Osteoblast (primary cell): ENCODE measurements around the gene DDX49. TPM values are rescaled to one million over a fixed set of nuclear protein-coding genes. Genes with fewer than 3 reads are reported as not detected.

ENCODE experiments used
- DNase-seq: peaks from one replicate; pipeline ENCODE4 v3.0.0; 2011; ENCODE audit warnings: low spot score, mixed read lengths; ENCODE audit not compliant: insufficient read length; ENCODE audit errors: missing footprints
- H2AFZ ChIP-seq: 2 replicates; pipeline ENCODE4 v1.6.0; 2011; ENCODE audit warnings: mild to moderate bottlenecking, low read length
- H3K27ac ChIP-seq: 2 replicates; pipeline ENCODE4 v1.5.1; 2011; ENCODE audit warnings: mild to moderate bottlenecking, low read depth, low read length, moderate library complexity
- H3K27me3 ChIP-seq: 2 replicates; pipeline ENCODE4 v1.6.0; 2012; ENCODE audit warnings: mild to moderate bottlenecking, control low read depth, inconsistent platforms, low read length, moderate library complexity; ENCODE audit not compliant: insufficient read depth
- H3K36me3 ChIP-seq: 2 replicates; pipeline ENCODE4 v1.5.1; 2011; ENCODE audit warnings: mild to moderate bottlenecking, low read length, control low read depth, moderate library complexity; ENCODE audit not compliant: insufficient read depth
- H3K4me1 ChIP-seq: 2 replicates; pipeline ENCODE4 v1.5.1; 2011; ENCODE audit warnings: mild to moderate bottlenecking, low read length, control low read depth, moderate library complexity; ENCODE audit not compliant: insufficient read depth
- H3K4me2 ChIP-seq: 2 replicates; pipeline ENCODE4 v1.6.0; 2011; ENCODE audit warnings: mild to moderate bottlenecking, low read length; ENCODE audit not compliant: insufficient read depth
- H3K4me3 ChIP-seq: fragments of 200-600 bp; sonication (generic); 3 replicates; pipeline ENCODE4 v1.5.1; 2012; ENCODE audit warnings: mild to moderate bottlenecking, low read length, inconsistent platforms; ENCODE audit not compliant: insufficient read depth
- H3K79me2 ChIP-seq: 2 replicates; pipeline ENCODE4 v1.6.0; 2012; ENCODE audit warnings: mild to moderate bottlenecking, low read length, control low read depth, inconsistent platforms; ENCODE audit not compliant: insufficient read depth
- H3K9me3 ChIP-seq: 2 replicates; pipeline ENCODE4 v1.5.1; 2011; ENCODE audit warnings: low read depth, low read length, control low read depth
- H4K20me1 ChIP-seq: 2 replicates; pipeline ENCODE4 v1.6.0; 2012; ENCODE audit warnings: mild to moderate bottlenecking, low read length, control low read depth; ENCODE audit not compliant: insufficient read depth
- CTCF ChIP-seq: IDR thresholded peaks from 2 replicates; pipeline ENCODE4 v1.5.1; 2011; ENCODE audit warnings: mild to moderate bottlenecking, low read depth, low read length, moderate library complexity; ENCODE audit errors: extremely low read depth
- total RNA-seq: library from RNA; depleted of rRNA; stranded (reverse); fragments of >200 nt; gene quantifications from 2 replicates; pipeline ENCODE4 v1.2.3, GENCODE V29; 2012

The DDX49 gene
- total RNA-seq, 1 donor = 46.7 TPM

GRCh38 chr19:18955042-18955441 is 35.5 kb downstream of the DDX49 start:
- Histone ChIP-seq H3K4me2 (no peak overlapping the region), H3K4me1 (peaks cover 6% of the 10 kb centered on the region), H3K9me3 (no peaks in the 10 kb centered on the region), H3K27ac (no peak overlapping the region), H4K20me1 (peaks cover 3% of the 10 kb centered on the region), H3K36me3 (no peaks in the 10 kb centered on the region), H3K4me3 (no peak overlapping the region), H2AFZ (no peak overlapping the region), H3K79me2 (no peaks in the 10 kb centered on the region), H3K27me3 (no peaks in the 10 kb centered on the region)
- no peak for TF ChIP-seq CTCF
- DNase-seq = no peak

- TF ChIP-seq CTCF = no peak
Measured at GRCh38 chr19:18960370-18960769, 40.9 kb downstream of the DDX49 start.

DNA sequence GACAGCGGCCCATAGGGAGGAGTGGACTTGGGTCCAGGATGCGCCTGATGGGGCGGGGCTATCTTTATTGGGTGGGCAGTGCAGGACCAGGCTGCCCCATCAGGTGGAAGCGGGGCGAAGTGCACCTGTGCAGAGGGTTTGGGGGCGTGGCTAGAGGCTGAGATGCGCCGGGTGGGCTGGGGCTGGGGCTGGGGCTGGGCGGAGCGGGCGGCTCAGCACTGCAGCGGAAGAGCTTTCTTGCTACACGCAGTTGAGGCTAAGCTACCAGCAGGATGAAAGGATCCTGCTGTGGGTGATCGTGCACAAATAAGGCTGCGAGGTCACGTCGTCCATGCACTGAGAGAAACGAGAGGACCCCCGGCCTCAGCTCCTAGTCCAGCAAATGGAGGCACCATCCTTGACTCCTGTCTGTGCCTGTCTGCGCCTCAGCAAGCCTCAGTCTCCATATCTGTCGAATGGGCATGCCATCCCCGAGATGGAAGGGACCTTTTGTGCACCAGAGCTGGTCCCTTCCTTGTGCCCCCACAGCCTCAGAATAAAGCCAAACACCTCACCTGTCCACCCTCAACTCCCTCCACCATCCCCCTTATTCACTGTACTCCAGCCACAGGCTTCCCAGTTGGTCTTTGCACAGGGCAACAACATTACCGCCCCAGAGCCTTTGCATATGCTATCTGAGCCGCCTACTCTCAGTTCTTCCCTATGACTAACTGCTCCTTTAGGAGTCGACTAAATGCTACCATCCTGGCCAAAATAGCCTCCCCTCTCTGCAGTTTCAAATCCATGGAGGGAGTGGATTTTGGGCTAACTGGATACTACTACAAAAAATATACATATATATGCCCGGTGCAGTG is 42.5 kb downstream of the DDX49 start:
- no peaks in the 10 kb centered on the region for H3K4me1 ChIP-seq
- TF ChIP-seq CTCF = no peak
- no peaks in the 10 kb centered on the region for H3K36me3 ChIP-seq
- no peak overlapping the region for H3K4me3 ChIP-seq
- no peaks in the 10 kb centered on the region for H3K9me3 ChIP-seq
- peak; percentile 65 for DNase-seq
- no peaks in the 10 kb centered on the region for H3K79me2 ChIP-seq
- no peak overlapping the region for H3K4me2 ChIP-seq
- H2AFZ ChIP-seq = no peak overlapping the region
- no peak overlapping the region for H3K27ac ChIP-seq
- no peaks in the 10 kb centered on the region for H4K20me1 ChIP-seq
- peaks cover 5% of the 10 kb centered on the region for H3K27me3 ChIP-seq

More at GRCh38 chr19:18960370-18960769, 40.9 kb downstream of the DDX49 start:
- Histone ChIP-seq H3K4me2 (no peak overlapping the region), H2AFZ (no peak overlapping the region), H3K27ac (no peak overlapping the region), H3K27me3 (peaks cover 5% of the 10 kb centered on the region), H3K4me3 (no peak overlapping the region), H3K4me1 (no peaks in the 10 kb centered on the region), H3K79me2 (no peaks in the 10 kb centered on the region), H3K36me3 (no peaks in the 10 kb centered on the region), H3K9me3 (no peaks in the 10 kb centered on the region), H4K20me1 (no peaks in the 10 kb centered on the region)
- peak; percentile 17 for DNase-seq

- no peaks in the 10 kb centered on the region for H3K9me3 ChIP-seq
- H2AFZ ChIP-seq = no peak overlapping the region
- no peaks in the 10 kb centered on the region for H3K36me3 ChIP-seq
- H3K27ac ChIP-seq = no peak overlapping the region
- H3K4me1 ChIP-seq = peaks cover 6% of the 10 kb centered on the region
- no peaks in the 10 kb centered on the region for H3K79me2 ChIP-seq
- H4K20me1 ChIP-seq = no peaks in the 10 kb centered on the region
- peaks cover 5% of the 10 kb centered on the region for H3K27me3 ChIP-seq
- no peak for TF ChIP-seq CTCF
- DNase-seq = no peak
- H3K4me3 ChIP-seq = no peak overlapping the region
- no peak overlapping the region for H3K4me2 ChIP-seq
Measured at GRCh38 chr19:18964121-18964520, 44.6 kb downstream of the DDX49 start.
